DMS 273 treated with DMSO at 0.1 percent for 48 hours (cell line): ENCODE data around the gene TIMP2.
"Not testable (repeated sequence)": the region's sequence is repeated elsewhere in the genome, so short reads cannot be mapped to it uniquely, and the experiment has no call there.

Source experiments
- DNase-seq: peaks from one replicate; lab custom pipeline; 2025; lab: John Stamatoyannopoulos, UW

The TIMP2 gene

GRCh38 chr17:78904371-78904770 is 20.8 kb downstream of the TIMP2 start:
- no peak for DNase-seq

GRCh38 chr17:78903101-78903779 is 21.9 kb downstream of the TIMP2 start, which contains the start of gene CEP295NL:
Gene CEP295NL (minus strand): TSS chr17:78903201. CDS start chr17:78901828, 1,373 bp downstream.
- DNase-seq: no peak

- not testable (repeated sequence) for DNase-seq
These were observed 23.0 kb downstream of the TIMP2 start for GRCh38 chr17:78902231-78902630.

- no peak for DNase-seq
These were observed 23.4 kb downstream of the TIMP2 start for GRCh38 chr17:78901806-78902205.

- no peak for DNase-seq
These were observed 24.4 kb downstream of the TIMP2 start for GRCh38 chr17:78900816-78901215.

GRCh38 chr17:78899361-78900260 is 25.6 kb downstream of the TIMP2 start:
- no peak for DNase-seq

- DNase-seq: no peak
These were observed 26.2 kb downstream of the TIMP2 start for GRCh38 chr17:78898947-78899346.

DNA sequence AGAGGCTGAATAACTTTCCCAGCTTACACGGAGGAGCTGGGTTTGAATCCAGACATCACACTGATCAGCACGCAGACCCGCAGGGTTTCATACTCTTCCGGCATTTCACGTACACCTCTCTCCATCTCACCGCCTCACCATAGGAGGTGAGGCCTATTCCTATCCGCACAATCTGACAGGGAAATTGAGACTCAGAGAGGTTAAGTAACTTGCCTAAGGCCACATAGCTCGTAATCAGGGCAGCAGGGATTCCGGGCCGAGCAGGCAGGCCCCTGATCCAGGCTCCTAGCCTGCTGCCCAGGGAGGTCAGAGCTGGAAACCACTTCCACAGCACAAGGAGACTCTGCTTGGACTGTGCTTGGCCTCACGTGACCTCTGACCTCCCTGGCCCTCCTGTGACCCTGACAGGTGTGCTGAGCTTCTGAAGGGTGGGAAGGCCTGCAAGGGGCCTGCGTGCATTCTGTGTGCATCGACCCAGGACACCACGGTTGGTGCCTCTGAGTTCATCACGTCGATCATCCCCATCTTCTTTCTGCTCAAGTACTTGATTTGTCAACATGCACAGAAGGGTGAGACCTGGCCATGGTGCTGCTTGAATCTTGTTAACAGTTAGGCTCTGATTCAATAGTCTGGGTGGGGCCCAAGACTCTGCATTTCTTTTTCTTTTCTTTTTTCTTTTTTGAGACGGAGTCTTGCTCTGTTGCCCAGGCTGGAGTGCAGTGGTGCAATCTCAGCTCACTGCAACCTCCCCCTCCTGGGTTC is 26.9 kb downstream of the TIMP2 start:
- DNase-seq: no peak

DNA sequence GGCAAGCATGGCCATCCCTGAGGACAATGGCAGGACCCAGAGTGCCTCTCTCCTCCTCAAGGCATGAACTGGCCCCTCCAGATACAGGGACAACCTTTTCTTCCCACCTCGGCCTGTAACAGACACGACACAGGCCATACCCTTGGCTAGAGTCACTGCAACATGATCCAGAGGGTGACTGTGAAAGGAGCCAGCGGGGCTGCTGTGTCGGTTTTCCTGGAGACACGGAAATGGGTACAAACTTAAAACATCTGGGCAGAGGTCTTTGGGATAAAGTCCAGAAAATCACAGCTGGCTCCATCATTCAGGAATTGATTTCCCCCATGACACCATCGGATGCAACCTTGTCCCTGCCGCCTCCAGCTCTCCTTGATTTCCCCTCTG is 27.5 kb downstream of the TIMP2 start:
- no peak for DNase-seq

- DNase-seq: no peak
These were observed 28.1 kb downstream of the TIMP2 start for GRCh38 chr17:78896834-78897663.

- DNase-seq: no peak
These were observed 28.9 kb downstream of the TIMP2 start for GRCh38 chr17:78896091-78896833.

GRCh38 chr17:78895322-78895721 is 29.9 kb downstream of the TIMP2 start:
- DNase-seq: no peak

- DNase-seq: no peak
These were observed 31.5 kb downstream of the TIMP2 start for GRCh38 chr17:78893684-78894083.

DNA sequence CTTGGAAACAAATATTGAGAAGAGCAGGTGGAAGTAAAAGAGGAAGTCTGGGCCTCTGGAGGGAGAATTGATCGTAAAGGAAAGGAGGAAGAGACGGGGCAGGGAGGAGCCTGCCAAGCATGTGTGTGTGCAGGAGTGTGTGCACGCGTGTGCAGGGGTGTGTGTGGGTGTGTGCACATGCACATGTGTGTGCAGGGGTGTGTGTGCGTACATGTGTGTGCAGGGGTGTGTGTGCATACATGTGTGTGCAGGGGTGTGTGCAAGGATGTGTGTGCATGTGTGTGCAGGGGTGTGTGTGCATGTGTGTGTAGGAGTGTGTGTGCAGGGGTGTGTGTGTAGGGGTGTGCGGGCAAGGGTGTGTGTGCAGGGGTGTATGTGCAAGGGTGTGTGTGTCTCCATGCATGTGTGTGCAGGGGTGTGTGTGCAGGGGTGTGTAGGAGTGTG is 32.2 kb downstream of the TIMP2 start:
- no peak for DNase-seq

DNA sequence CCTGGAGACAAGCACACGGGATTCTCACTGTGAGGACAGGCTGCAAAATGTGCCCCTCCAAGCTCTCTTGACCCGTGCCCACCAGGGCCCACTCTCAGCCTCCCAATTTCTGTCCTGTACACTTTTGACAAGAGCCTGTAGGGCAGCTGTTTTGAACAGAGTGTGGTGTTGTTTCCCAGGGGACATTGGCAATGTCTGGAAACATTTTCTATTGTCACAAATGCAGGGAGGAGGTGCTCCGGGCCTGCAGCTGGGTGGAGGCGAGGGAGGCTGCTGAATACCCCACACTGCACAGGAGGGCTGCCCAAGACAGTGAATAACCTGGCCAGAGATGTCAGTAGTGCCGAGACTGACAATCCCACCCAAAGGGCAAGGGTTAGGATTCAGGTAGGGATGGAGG is 32.7 kb downstream of the TIMP2 start:
- DNase-seq: no peak

DNA sequence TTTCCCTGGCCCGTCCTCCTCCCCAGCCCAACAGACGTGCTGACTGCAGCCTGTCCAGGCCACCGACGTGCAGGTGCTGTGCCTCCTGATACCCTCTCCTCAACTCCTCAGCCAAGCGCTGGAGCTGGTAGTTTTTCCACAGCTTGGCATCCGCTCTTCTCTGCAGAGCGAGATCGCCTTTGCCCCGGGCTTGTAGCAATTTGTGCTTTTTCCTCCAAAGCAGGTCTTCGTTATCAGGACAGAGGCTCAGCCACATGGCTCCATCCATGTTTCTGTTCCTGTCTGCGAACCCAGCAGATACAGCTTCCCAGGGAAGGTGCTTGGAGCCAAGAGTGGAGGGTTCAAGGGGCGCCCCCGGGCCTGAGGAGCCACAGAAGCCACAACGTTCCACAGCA is 33.1 kb downstream of the TIMP2 start:
- no peak for DNase-seq

- DNase-seq: no peak
These were observed 33.7 kb downstream of the TIMP2 start for GRCh38 chr17:78891406-78892061.

DNA sequence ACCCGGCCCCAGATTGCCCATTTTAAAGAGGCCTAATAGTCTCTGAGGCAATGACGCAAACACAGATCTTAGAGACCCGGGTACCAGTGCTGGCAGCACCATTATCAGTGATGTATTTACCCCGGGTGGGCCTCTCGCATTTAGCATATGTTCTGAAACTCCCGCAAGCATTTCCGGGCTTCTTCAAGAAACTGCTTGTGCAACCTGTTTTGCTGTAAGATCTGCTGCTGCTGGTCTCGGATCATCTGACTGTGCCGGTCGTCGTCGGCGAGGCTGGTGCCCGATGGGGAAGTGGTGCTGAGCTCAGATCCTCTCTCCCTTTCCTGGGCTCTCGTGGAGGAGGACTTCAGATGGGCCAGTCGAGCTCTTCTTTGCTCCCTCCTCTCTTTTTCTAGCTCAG is 34.7 kb downstream of the TIMP2 start:
- no peak for DNase-seq

DNA sequence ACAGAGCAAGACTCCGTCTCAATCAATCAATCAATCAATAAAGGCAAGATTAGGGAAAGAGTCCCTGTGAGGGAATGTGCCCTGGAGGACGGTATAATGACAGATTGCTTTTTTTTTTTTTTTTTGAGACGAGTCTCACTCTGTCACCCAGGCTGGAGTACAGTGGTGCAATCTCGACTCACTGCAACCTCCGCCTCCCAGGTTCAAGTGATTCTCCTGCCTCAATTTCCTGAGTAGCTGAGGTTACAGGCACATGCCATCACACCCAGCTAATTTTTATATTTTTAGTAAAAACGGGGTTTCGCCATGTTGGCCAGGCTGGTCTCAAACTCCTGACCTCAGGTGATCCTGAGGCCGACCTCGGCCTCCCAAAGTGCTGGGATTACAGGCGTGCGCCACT is 35.1 kb downstream of the TIMP2 start:
- DNase-seq: not testable (repeated sequence)

GRCh38 chr17:78889531-78889930 is 35.7 kb downstream of the TIMP2 start:
- no peak for DNase-seq
